ENCODE data around the gene ROCK2.

- no peak for TF ChIP-seq CTCF (IDR thresholded peaks at IDR 0.05)
- TF ChIP-seq EZH2 (IDR thresholded peaks at IDR 0.05) = no peak
- no peak for TF ChIP-seq EZH2phosphoT487 (IDR thresholded peaks at IDR 0.05)
Observed at GRCh38 chr2:11245322-11245721, 99.1 kb downstream of the ROCK2 start.

Measured in neural progenitor cell (in vitro differentiated cells).